ENCODE results near the gene RBFOX2. TPM values are rescaled to one million over a fixed set of nuclear protein-coding genes. Genes with fewer than 3 reads are reported as not detected.

Gene RBFOX2
- total RNA-seq, 2 donors from 2014 or later: 71.5 to 73.6 TPM

GRCh38 chr22:35915477-35916013 is 113.1 kb downstream of the RBFOX2 start:
- intact Hi-C loops (cut with DNase I): no loop called here
- DNase-seq (no peak), ATAC-seq (peak in 1 of 2 donors; percentile 6)

- peak; percentile 48 for DNase-seq
- intact Hi-C loops (cut with DNase I): loop anchor here in 1 of 2 donors (5.0 kb wide), 1 partner anchor 73 kb away; no protein-coding TSS in a partner anchor
Measured at GRCh38 chr22:35914665-35915476, 113.8 kb downstream of the RBFOX2 start.

GRCh38 chr22:35914357-35914664 is 114.3 kb downstream of the RBFOX2 start:
- ATAC-seq (no peak), DNase-seq (no peak)
- intact Hi-C loops (cut with DNase I): loop anchor here in 1 of 2 donors (5.0 kb wide), 1 partner anchor 72 kb away; no protein-coding TSS in a partner anchor

More at GRCh38 chr22:35914665-35915476, 113.8 kb downstream of the RBFOX2 start:
- peak; percentile 91 to 96 for ATAC-seq

- intact Hi-C loops (cut with DNase I): loop anchor here in 1 of 2 donors (5.0 kb wide), 1 partner anchor 72 kb away; no protein-coding TSS in a partner anchor
- ATAC-seq (peak; percentile 8 to 32), DNase-seq (no peak)
Measured at GRCh38 chr22:35913925-35914324, 114.7 kb downstream of the RBFOX2 start.

GRCh38 chr22:35912658-35913057 is 116.0 kb downstream of the RBFOX2 start:
- intact Hi-C loops (cut with DNase I): loop anchor here in 1 of 2 donors (5.0 kb wide), 1 partner anchor 70 kb away; no protein-coding TSS in a partner anchor

GRCh38 chr22:35911877-35912276 is 116.7 kb downstream of the RBFOX2 start:
- DNase-seq: no peak
- ATAC-seq: no peak
- intact Hi-C loops (cut with DNase I): loop anchor here in 1 of 2 donors (5.0 kb wide), 1 partner anchor 70 kb away; no protein-coding TSS in a partner anchor

More at GRCh38 chr22:35912658-35913057, 116.0 kb downstream of the RBFOX2 start:
- ATAC-seq (no peak), DNase-seq (no peak)

GRCh38 chr22:35910926-35911325 is 117.7 kb downstream of the RBFOX2 start:
- intact Hi-C loops (cut with DNase I): loop anchor here in 1 of 2 donors (5.0 kb wide), 1 partner anchor 69 kb away; no protein-coding TSS in a partner anchor
- no peak for DNase-seq
- ATAC-seq: no peak

GRCh38 chr22:35910003-35910769 is 118.4 kb downstream of the RBFOX2 start:
- ATAC-seq: peak in 1 of 2 donors; percentile 44
- intact Hi-C loops (cut with DNase I): loop anchor here in 1 of 2 donors (5.0 kb wide), 1 partner anchor 68 kb away; no protein-coding TSS in a partner anchor
- no peak for DNase-seq

- DNase-seq: no peak
- intact Hi-C loops (cut with DNase I): no loop called here
- ATAC-seq: no peak
Measured at GRCh38 chr22:35905894-35906293, 122.7 kb downstream of the RBFOX2 start.

GRCh38 chr22:35904752-35905151 is 123.9 kb downstream of the RBFOX2 start:
- ATAC-seq (no peak), DNase-seq (no peak)
- intact Hi-C loops (cut with DNase I): no loop called here

GRCh38 chr22:35904336-35904692 is 124.3 kb downstream of the RBFOX2 start:
- no peak for DNase-seq
- intact Hi-C loops (cut with DNase I): no loop called here
- ATAC-seq: peak; percentile 19 to 60

- no peak for ATAC-seq
- intact Hi-C loops (cut with DNase I): no loop called here
- no peak for DNase-seq
Measured at GRCh38 chr22:35903571-35904335, 124.9 kb downstream of the RBFOX2 start.

- DNase-seq: no peak
- intact Hi-C loops (cut with DNase I): no loop called here
- peak in 1 of 2 donors; percentile 29 for ATAC-seq
Measured at GRCh38 chr22:35900483-35901168, 128.0 kb downstream of the RBFOX2 start.

GRCh38 chr22:35899736-35900135 is 128.9 kb downstream of the RBFOX2 start:
- ATAC-seq (no peak), DNase-seq (no peak)
- intact Hi-C loops (cut with DNase I): no loop called here

GRCh38 chr22:35896111-35896705 is 132.4 kb downstream of the RBFOX2 start:
- DNase-seq: no peak
- intact Hi-C loops (cut with DNase I): no loop called here
- no peak for ATAC-seq

- intact Hi-C loops (cut with DNase I): no loop called here
- peak; percentile 95 to 96 for ATAC-seq
- no peak for DNase-seq
Measured at GRCh38 chr22:35894937-35895708, 133.5 kb downstream of the RBFOX2 start.

GRCh38 chr22:35894464-35894878 is 134.2 kb downstream of the RBFOX2 start:
- DNase-seq (no peak), ATAC-seq (peak; percentile 82 to 88)
- intact Hi-C loops (cut with DNase I): no loop called here
